Measurements from ENCODE around the gene B4GALT5.

DNA sequence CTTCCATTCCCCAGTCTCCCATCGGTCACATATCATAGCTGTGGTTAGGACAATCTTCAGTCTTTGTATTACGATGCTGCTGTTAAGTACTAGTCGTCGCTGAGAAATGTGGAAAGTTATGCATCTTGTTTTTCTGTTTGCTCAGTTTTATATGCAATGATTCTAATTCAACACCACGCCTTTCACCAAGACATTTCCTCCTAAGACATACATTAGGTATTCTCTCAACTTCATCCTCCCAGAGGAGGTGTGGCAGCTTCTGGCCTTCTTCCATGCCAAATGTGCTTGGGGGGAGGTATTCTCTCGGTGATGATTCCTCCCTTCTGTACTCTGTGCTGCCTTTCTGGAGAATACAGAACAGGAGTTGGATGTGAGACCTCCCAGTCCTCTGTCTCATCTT, 66.1 kb downstream of the B4GALT5 start:
- TF ChIP-seq, protein P1, sequence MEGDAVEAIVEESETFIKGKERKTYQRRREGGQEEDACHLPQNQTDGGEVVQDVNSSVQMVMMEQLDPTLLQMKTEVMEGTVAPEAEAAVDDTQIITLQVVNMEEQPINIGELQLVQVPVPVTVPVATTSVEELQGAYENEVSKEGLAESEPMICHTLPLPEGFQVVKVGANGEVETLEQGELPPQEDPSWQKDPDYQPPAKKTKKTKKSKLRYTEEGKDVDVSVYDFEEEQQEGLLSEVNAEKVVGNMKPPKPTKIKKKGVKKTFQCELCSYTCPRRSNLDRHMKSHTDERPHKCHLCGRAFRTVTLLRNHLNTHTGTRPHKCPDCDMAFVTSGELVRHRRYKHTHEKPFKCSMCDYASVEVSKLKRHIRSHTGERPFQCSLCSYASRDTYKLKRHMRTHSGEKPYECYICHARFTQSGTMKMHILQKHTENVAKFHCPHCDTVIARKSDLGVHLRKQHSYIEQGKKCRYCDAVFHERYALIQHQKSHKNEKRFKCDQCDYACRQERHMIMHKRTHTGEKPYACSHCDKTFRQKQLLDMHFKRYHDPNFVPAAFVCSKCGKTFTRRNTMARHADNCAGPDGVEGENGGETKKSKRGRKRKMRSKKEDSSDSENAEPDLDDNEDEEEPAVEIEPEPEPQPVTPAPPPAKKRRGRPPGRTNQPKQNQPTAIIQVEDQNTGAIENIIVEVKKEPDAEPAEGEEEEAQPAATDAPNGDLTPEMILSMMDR (IDR thresholded peaks at IDR 0.05): no peak
- TF ChIP-seq POLR2A (IDR thresholded peaks at IDR 0.05) (no peak), POLR2AphosphoS5 (IDR thresholded peaks at IDR 0.05) (no peak), EP300 (IDR thresholded peaks at IDR 0.05) (no peak)
